Adrenal gland (tissue), 12 donors: ENCODE results near the gene NDC1. TPM values are rescaled to one million over a fixed set of nuclear protein-coding genes. Genes with fewer than 3 reads are reported as not detected.

ENCODE experiments used
- DNase-seq, 7 donors: peaks; one replicate each; pipeline ENCODE4 v3.0.0-alpha.2; 2019 to 2020
- H3K27ac ChIP-seq, 5 donors: fragments of 200-600 bp; sonication (generic) in 4 of 5; 1 replicate in 3 of 5; 2 replicates in 2 of 5; pipeline versions ENCODE4 v1.5.1 to v1.8.0; 2016 to 2020; ENCODE audit warnings: mild to moderate bottlenecking in 1 of 5
- H3K27me3 ChIP-seq: fragments of 200-600 bp; 2 replicates; pipeline ENCODE4 v1.8.0; 2021
- H3K36me3 ChIP-seq, 2 donors: fragments of 200-600 bp; replicated peaks in 1 of 2; 1 replicate in 1 of 2; 2 replicates in 1 of 2; pipeline versions ENCODE4 v1.5.1 to v1.8.0; 2018 to 2022
- H3K4me1 ChIP-seq, 2 donors: fragments of 200-600 bp; replicated peaks in 1 of 2; 1 replicate in 1 of 2; 2 replicates in 1 of 2; pipeline versions ENCODE4 v1.5.1 to v1.8.0; 2018 to 2021
- H3K4me3 ChIP-seq, 4 donors: fragments of 200-600 bp; sonication (generic) in 3 of 4; one replicate each; pipeline ENCODE4 v1.5.1; 2016 to 2018
- H3K9me3 ChIP-seq, 3 donors: fragments of 200-600 bp; sonication (generic) in 1 of 3; replicated peaks in 1 of 3; 1 replicate in 2 of 3; 2 replicates in 1 of 3; pipeline versions ENCODE4 v1.5.1 to v1.8.0; 2016 to 2021
- CTCF ChIP-seq, 6 experiments: fragments of 450-650 bp in 4 of 6; fragments of 200-600 bp in 2 of 6; sonication (generic) in 1 of 6; IDR thresholded peaks; 1 replicate in 5 of 6; 2 replicates in 1 of 6; pipeline versions ENCODE4 v1.5.1 to v1.8.0; 2016 to 2021; ENCODE audit warnings: antibody characterized with exemption in 6 of 6, mild to moderate bottlenecking in 2 of 6, moderate library complexity in 1 of 6
- POLR2A ChIP-seq, 2 donors: fragments of 450-650 bp; IDR thresholded peaks; one replicate each; pipeline ENCODE4 v1.6.1; 2017; ENCODE audit warnings: antibody characterized with exemption in 2 of 2, mild to moderate bottlenecking in 2 of 2, moderate library complexity in 1 of 2
- WGBS, 4 donors: extraction: QIAGEN DNeasy Blood & Tissue Kit in 2 of 4; methylation state at CpG; one replicate each; pipeline versions ENCODE4 v1.1.5 to v1.1.7; 2013 to 2017; 5-methylcytosine and 5-hydroxymethylcytosine counted together
- intact Hi-C, 2 donors: fragments of 100-400 bp; cut with DNase I; formaldehyde crosslinking; loops; one replicate each; pipeline versions ENCODE4 v1.14.1 to v1.15.0; 2022 to 2023
- polyA plus RNA-seq, 3 donors: library from polyadenylated mRNA; stranded (reverse); fragments of 200-250 nt in 2 of 3; fragments of 350-450 nt in 1 of 3; fragmentation: Illumina TruSeq in 1 of 3; extraction: RNeasy Lipid Tissue Mini Kit (QIAGEN cat#74804) in 1 of 3; gene quantifications; one replicate each; pipeline ENCODE4 v1.2.3, GENCODE V29; 2013 to 2014
- total RNA-seq, 9 donors: library from RNA; depleted of rRNA in 4 of 9; stranded (reverse); fragments of >200 nt in 4 of 9; fragments of 120-200 nt in 1 of 9; fragmentation: NEBNext Ultra II Directional in 1 of 9; extraction: Animal tissue kit (Norgen Biotek cat#: 25700) in 1 of 9; gene quantifications; one replicate each; pipeline versions ENCODE4 v1.1.0 to v1.2.4, GENCODE V29; 2013 to 2023
- donor health status: healthy with polysubstance abuse.
- donor health status: Bipolar disorder and iron deficiency.
- donor health status: DM: yes; HTN: yes; CAD: no.
- donor health status: DM: no; HTN: no; CAD: no.
- donor health status: DM: no; HTN: no; CAD: no.
- donor health status: DM: yes; HTN: yes; CAD: no.

NDC1 gene
- total and polyA plus RNA-seq, 12 donors, result 2.9 to 21.9 (median 10.4) TPM

- 82 to 90% (median 88%) methylated on average over 8 of the region's 8 CpGs for WGBS, 4 donors
- H3K36me3 ChIP-seq, result no peaks in the 10 kb centered on the region
- H3K4me3 ChIP-seq, result no peak overlapping the region
- no peak for DNase-seq
- TF ChIP-seq POLR2A (IDR thresholded peaks at IDR 0.05), result no peak
- TF ChIP-seq CTCF (IDR thresholded peaks at IDR 0.05), result no peak
- no peaks in the 10 kb centered on the region for H3K4me1 ChIP-seq
- no peaks in the 10 kb centered on the region for H3K27me3 ChIP-seq
- H3K27ac ChIP-seq, result no peak overlapping the region
- intact Hi-C loops, result no loop called here
- no peaks in the 10 kb centered on the region for H3K9me3 ChIP-seq
Measured at GRCh38 chr1:53726009-53726600, 112.0 kb downstream of the NDC1 start.

- no peak for TF ChIP-seq CTCF (IDR thresholded peaks at IDR 0.05)
- no peak for TF ChIP-seq POLR2A (IDR thresholded peaks at IDR 0.05)
- no peaks in the 10 kb centered on the region for H3K9me3 ChIP-seq
- DNase-seq, result peak in 1 of 7 donors; percentile 54
- 47 to 67% (median 57%) methylated on average over 6 of the region's 6 CpGs for WGBS, 4 donors
- H3K27ac ChIP-seq, result no peak overlapping the region
- no peaks in the 10 kb centered on the region for H3K36me3 ChIP-seq
- intact Hi-C loops, result no loop called here
- H3K4me3 ChIP-seq, result no peak overlapping the region
- no peaks in the 10 kb centered on the region for H3K27me3 ChIP-seq
- no peaks in the 10 kb centered on the region for H3K4me1 ChIP-seq
Measured at GRCh38 chr1:53725238-53725689, 112.8 kb downstream of the NDC1 start.

DNA sequence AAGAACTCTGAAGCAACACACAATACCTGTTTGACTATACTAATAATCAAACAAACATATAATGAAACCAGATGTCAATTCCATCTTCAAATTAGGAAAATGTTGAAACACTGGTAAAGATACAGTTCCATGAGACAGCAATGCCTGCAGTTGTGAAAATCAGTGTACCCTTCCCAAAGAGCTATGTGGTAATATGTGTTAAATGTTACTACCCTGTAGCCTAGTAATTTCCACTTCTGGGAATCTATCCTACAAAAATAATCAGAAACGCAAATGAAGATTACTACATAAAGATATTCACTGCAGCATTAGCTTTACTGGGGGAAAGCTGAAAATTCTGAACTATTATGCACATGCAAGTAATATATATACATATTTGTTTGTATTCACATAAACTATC, 116.1 kb downstream of the NDC1 start:
- no peaks in the 10 kb centered on the region for H3K4me1 ChIP-seq
- no peaks in the 10 kb centered on the region for H3K36me3 ChIP-seq
- intact Hi-C loops, result no loop called here
- WGBS, 4 donors, result 64 to 71% (median 66%) methylated on average over 1 of the region's 1 CpG
- H3K27me3 ChIP-seq, result no peaks in the 10 kb centered on the region
- H3K4me3 ChIP-seq, result no peak overlapping the region
- DNase-seq, result no peak
- no peak overlapping the region for H3K27ac ChIP-seq
- H3K9me3 ChIP-seq, result no peaks in the 10 kb centered on the region
- TF ChIP-seq POLR2A (IDR thresholded peaks at IDR 0.05) (no peak), CTCF (IDR thresholded peaks at IDR 0.05) (no peak)

GRCh38 chr1:53721088-53721487, 117.0 kb downstream of the NDC1 start:
- DNase-seq, result no peak
- H3K9me3 ChIP-seq, result no peaks in the 10 kb centered on the region
- TF ChIP-seq POLR2A (IDR thresholded peaks at IDR 0.05) (no peak), CTCF (IDR thresholded peaks at IDR 0.05) (no peak)
- H3K4me1 ChIP-seq, result no peaks in the 10 kb centered on the region
- no peak overlapping the region for H3K4me3 ChIP-seq
- 71 to 82% (median 74%) methylated on average over 4 of the region's 4 CpGs for WGBS, 4 donors
- no peaks in the 10 kb centered on the region for H3K36me3 ChIP-seq
- no peak overlapping the region for H3K27ac ChIP-seq
- intact Hi-C loops, result no loop called here
- no peaks in the 10 kb centered on the region for H3K27me3 ChIP-seq
